ENCODE results near the gene SMPD1.

DNA sequence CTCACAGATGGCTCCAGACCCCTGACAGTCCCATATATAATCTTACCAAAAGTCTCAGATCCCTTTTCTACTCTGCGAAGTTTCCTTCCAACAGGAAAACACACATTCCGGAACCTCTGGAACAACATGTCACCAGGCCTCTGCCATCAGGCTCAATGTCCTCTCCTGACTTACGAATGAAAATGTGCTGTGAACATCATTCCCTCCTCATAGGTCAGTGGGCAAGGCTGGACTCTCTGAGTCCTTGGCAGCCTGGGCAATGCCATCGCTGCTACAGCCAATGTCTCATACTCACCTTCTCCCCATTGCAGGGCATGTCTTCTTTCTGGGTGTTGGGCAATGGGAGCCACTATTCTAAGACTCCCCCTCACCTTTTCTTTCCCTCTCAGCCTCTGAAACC lies 52.2 kb downstream of the SMPD1 start:
- no peak for TF ChIP-seq YY1 (IDR thresholded peaks at IDR 0.05; ENCODE audit: low read depth, low read length)
- no peak for TF ChIP-seq TAF7 (optimal IDR thresholded peaks at IDR 0.05; ENCODE audit: borderline replicate concordance, low read depth, low read length)
- TF ChIP-seq HDAC2 (IDR thresholded peaks at IDR 0.05; ENCODE audit: borderline replicate concordance in 1 of 2, low read depth in 2 of 2, low read length in 2 of 2) = no peak
- TF ChIP-seq EP300 (IDR thresholded peaks at IDR 0.05; ENCODE audit: borderline replicate concordance in 1 of 2, low read depth in 2 of 2, low read length in 2 of 2) = no peak
- no peak for TF ChIP-seq CHD2 (IDR thresholded peaks at IDR 0.05; ENCODE audit: low read length)
- TF ChIP-seq TCF12 (IDR thresholded peaks at IDR 0.05; ENCODE audit: low read depth, low read length) = no peak
- TF ChIP-seq, protein P1, sequence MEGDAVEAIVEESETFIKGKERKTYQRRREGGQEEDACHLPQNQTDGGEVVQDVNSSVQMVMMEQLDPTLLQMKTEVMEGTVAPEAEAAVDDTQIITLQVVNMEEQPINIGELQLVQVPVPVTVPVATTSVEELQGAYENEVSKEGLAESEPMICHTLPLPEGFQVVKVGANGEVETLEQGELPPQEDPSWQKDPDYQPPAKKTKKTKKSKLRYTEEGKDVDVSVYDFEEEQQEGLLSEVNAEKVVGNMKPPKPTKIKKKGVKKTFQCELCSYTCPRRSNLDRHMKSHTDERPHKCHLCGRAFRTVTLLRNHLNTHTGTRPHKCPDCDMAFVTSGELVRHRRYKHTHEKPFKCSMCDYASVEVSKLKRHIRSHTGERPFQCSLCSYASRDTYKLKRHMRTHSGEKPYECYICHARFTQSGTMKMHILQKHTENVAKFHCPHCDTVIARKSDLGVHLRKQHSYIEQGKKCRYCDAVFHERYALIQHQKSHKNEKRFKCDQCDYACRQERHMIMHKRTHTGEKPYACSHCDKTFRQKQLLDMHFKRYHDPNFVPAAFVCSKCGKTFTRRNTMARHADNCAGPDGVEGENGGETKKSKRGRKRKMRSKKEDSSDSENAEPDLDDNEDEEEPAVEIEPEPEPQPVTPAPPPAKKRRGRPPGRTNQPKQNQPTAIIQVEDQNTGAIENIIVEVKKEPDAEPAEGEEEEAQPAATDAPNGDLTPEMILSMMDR (IDR thresholded peaks at IDR 0.05; ENCODE audit: control extremely low read depth in 1 of 3, insufficient read depth in 1 of 3, low read depth in 1 of 3, low read length in 3 of 3) = no peak
